ENCODE measurements around the gene CHMP2A. TPM values are rescaled to one million over a fixed set of nuclear protein-coding genes. Genes with fewer than 3 reads are reported as not detected.

Gene CHMP2A
- polyA plus RNA-seq, 1 donor = 77.9 TPM

DNA sequence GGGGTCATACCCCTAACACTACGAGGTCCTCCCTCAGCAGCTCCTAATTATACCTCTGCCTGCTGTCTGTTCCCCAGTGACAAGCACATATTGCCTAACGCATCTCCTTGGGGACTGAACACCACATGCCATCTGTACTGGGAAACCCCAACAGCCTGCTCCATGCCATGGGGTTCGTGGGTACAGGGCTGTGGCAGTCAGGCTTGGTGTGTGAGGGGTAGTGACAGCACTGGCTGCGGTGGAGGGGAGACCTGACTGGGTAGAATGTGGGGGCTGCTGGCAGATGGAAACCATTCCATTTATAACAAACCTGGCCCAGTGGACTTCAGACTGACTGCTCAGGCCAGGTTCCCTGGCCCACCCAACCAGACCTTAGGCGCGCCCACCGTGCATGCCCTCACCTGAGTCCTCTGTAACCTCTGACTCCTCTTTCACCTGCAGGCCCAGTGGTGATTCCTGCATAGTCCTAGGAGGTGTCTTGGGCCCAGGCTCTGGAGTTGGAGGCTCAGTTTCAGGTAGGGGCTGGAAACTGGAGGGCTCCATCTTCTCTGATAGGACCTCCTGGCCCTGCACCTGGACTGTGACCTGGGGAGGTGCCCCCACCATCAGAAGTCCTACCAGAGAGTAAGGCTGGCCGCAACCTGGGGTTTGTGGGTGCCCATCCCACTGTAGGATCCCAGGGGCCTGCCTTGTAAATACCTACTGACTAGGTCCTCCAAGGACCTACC, 15.2 kb upstream of the CHMP2A start:
- DNase-seq = no peak

DNA sequence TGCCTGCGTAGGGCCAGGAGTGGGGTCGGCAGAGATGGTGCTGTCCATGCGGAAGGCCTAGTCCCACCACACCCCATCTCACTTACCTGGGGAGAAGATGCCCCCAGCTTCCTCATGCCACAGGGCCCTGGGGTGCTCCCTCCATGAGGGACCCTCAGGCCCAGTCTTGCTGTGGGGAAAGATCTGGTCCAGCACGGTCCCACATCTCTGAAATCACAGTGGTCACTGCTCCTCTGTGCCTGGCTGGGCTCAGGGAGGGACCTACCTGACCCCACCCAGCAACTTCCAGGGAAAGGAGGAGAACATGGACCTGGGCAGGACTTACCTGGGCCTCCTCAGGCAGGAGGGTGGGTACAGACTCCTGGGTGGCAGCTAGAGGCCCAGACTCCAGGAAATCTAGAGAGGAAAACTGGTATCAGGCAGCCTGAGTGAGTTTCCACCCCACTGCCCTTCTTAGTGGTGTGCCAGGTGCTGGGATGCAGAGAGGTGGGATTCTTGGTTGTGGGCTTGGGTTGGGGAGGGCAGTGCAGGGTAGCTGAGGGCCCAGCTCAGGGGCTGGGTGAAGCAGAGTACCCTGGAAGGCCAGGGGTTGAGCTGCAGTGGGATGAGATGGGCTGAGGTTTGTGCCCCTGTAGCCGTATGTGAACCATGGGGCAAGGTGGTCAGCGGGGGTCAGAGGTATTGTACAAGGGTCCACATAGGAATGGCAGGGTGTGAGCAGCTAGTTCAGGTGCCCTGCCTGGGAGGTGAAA, 14.5 kb upstream of the CHMP2A start:
- no peak for DNase-seq

- no peak for DNase-seq
These were observed 13.7 kb upstream of the CHMP2A start for GRCh38 chr19:58568453-58569130.

GRCh38 chr19:58566989-58567388, 12.1 kb upstream of the CHMP2A start:
- no peak for DNase-seq

GRCh38 chr19:58563823-58564222, 8.9 kb upstream of the CHMP2A start:
- DNase-seq = no peak

GRCh38 chr19:58563034-58563573, 8.2 kb upstream of the CHMP2A start:
- no peak for DNase-seq

GRCh38 chr19:58562122-58563033, 7.5 kb upstream of the CHMP2A start:
- DNase-seq = peak; percentile 57

- no peak for DNase-seq
These were observed 6.6 kb upstream of the CHMP2A start for GRCh38 chr19:58561373-58562121.

DNA sequence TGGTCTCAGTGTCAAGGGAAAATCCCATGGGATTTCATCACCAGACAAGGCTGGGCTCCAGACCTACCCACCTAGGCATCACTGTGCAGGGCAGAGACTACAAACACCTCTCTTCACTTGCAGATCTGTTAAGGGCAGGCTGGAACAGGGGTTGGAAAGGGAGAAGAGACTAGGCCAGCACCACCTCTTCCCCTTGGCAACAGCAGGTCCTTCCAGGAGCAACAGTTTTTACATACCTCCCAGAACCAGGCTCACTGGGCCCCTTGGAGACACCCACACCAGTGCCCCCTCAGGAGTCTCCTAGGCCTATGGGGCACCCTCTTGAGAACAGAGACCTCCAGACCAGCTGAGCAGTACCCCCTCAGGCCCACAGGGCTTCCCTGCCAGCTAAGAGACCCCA, 6.0 kb upstream of the CHMP2A start:
- no peak for DNase-seq

GRCh38 chr19:58560007-58560887, 5.3 kb upstream of the CHMP2A start:
- DNase-seq = no peak

DNA sequence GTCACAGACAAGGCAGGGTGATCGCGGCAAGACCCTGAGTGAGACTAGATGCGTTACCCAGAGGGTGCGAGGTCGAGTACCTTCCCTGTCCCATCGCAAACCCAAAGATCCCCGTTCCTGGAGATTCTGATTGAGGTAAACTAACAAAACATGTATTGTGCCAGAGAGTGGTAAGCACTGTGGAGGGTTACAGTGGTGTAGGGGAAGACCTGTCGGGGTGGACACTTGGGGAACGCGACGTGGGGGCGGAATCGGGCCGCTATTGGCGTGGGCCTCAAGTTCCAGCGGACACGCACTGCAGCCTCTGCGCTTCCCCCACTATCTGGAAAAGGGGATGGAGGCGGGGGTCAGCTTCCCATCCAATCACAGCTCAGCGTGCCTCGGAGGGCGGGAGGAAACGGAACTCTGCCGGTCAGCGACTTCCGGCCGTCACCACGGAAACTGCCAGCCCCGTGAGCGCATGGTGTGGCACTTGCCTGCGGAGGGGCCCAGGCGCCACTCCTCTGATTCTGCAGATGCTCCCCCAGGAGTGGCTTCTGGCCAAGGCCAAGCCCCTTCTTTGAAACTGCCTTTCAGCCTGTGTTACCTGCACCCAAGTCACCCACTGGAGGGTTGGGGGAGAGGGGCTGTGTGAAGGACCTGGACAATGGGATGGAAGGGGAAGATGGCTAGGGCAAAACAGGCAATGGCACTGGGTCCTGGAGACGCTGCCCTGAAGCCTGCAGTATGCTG, 4.5 kb upstream of the CHMP2A start:
- peak; percentile 92 for DNase-seq

DNA sequence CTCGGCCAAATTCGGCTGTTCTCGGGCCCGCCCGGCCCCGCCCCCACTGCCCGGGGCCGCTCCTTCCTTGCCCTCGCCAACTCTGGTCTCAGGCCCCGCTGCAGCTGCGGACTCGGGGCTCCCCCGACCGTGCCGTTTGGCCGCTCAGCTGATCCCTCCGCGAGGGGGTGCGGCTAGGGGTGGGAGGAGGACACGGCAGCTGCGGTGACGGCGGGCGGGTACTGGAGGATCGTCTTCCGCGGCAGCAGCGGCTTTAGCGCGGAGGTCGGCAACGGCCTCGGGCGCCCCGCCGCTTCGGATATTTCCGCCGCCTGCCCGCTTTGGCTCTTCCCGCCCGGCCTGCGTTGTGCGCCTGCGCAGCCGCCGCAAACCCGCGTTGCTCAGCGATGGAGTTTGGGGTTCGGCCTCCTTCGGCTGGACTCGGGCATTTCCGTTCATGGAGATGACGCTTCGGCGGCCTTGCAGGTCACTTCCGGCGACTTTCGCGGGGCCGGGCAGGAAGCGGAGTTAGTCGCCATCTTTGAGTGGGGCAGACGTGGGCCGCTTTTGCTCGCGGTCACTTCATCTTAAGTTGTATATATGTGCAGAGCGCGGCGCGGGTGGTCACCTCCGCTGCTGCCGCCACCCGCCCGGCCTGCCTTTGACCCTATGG, 3.8 kb upstream of the CHMP2A start:
- DNase-seq = peak; percentile 99

DNA sequence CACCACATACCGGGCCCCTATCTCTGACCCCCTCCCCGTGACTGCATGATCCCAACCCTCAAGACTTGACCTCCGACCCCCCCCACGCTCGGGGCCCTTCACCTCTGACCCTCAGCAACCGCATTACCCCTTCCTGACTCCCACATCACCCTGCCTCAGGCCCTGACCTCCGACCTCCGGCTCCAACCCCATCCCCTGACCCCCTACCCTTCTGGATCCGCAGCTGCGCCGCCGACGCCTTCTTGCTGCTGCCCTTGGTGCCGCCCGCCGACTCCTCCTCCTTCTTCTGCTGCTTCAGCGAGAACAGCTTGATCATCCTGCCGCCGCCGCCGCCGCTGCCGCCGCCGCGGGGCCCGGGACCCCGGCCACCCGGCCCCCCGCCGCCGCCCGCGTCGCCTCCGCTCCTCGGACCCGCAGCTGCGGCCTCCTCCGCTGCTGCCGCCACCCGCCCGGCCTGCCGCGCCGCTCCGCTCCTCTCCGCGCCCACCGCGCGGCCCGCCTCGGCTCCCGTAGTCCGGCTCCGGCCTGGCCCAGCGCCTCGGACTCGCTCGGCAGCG, 3.2 kb upstream of the CHMP2A start, which contains the start of gene UBE2M:
Gene UBE2M, minus strand, starts transcription at position 546 of the 557 bp plus-strand sequence. Its CDS starts 230 bp downstream, at position 316.
- no peak for DNase-seq

DNA sequence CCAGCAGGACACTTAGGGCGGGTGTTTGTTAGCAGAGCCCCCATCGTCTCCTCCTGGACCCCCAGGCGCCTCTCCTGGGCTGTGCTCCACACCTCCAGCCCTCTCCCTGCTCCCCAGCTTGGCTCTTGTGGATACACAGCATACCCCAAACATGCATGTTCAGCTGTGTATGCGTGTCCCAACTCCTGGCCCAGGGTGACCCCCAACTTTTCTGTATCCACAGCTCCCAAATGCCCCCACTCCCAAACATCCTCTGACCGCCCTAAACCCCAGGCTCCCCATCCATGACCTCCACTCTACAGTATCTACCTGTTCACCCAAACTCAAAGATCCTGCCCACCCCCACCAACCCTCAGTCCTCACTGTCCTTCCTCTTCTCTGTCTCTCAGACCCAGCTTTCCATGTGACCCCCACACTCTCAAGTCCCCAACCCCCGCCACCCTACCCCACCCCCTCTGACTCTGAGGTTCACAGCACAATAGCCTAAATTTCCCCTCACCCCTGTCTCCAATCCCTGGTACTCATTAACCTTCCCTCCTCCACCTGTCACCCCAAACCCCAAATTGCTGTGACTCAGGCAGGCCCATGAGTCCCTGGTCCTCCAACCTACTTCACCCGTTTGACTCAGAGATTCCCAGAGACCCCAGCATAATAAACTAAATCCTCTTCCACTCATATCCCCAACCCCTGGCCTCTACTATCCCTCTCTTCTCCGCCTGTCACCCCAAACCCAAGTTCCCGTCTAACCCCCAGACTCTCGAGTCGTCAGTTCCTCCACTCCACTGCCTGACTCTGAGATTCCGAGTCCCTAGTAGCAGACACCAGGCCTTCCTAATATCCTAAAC, 2.5 kb upstream of the CHMP2A start:
- no peak for DNase-seq

DNA sequence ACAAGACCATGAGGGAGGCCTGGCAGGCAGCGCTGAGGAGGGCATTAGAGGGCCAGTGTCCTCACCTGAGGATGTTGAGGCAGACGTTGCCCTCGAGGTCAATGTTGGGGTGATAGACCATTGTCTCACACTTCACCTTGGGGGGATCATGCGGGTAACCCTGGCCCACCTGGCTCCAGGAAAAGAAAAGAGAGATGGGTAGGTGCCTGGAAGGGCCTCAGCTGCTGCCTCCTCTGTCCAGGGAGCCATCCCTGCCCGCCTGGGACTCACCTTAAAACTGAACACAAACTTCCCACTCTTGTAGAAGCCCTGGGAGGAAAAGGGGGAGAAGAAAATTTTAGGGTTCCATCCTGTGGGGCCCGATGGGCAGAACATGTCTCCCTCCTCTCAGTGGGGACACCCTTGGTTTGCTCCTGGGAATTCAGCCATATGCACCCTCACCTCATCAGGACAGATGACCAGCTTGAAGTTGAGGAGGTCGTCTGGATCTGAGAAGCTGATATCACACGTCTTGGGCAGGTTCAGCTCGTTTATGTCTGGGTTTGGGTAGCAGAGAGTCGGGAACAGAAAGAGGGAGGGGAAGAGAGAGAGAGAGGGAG, 1.8 kb upstream of the CHMP2A start:
- DNase-seq = no peak

DNA sequence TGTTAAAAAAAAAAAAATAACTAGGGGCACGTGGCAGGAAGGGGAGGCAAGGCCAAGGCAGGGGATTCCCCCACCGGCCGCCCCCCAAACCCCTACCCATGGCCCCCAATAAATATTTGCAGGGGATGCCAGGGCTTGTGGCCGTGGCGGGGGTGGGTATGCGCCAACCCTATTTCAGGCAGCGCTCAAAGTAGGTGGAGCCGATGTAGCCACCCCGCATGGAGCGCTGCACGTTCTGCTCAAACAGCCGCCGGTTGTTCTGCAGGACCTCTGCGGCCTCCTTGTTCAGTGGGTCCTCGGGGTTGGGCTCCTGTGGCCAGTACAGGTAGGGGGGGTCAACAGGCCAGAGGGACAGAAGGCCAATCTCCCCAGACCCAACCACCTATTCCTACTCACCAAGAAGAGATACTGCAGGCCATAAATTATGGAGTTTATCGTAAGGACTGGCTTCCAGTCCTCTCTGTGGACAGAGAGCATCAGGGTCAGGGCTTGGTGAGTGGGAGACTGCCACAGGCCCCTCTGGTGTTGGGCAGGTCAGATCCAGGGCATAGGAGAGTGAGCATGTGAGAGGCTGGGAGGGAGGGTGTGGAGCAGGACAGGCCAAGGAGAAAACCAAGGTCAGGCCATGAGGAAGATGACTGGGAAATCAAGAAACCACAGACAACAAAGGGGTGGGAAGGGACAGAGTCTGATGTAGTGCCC, 1.2 kb upstream of the CHMP2A start:
- no peak for DNase-seq
